ENCODE measurements around the gene AGGF1. TPM values are rescaled to one million over a fixed set of nuclear protein-coding genes. Genes with fewer than 3 reads are reported as not detected.
"Not testable (repeated sequence)": the region's sequence is repeated elsewhere in the genome, so short reads cannot be mapped to it uniquely, and the experiment has no call there.

AGGF1 gene
- total RNA-seq, 1 experiment from 2014 or later, result 23.2 TPM

DNA sequence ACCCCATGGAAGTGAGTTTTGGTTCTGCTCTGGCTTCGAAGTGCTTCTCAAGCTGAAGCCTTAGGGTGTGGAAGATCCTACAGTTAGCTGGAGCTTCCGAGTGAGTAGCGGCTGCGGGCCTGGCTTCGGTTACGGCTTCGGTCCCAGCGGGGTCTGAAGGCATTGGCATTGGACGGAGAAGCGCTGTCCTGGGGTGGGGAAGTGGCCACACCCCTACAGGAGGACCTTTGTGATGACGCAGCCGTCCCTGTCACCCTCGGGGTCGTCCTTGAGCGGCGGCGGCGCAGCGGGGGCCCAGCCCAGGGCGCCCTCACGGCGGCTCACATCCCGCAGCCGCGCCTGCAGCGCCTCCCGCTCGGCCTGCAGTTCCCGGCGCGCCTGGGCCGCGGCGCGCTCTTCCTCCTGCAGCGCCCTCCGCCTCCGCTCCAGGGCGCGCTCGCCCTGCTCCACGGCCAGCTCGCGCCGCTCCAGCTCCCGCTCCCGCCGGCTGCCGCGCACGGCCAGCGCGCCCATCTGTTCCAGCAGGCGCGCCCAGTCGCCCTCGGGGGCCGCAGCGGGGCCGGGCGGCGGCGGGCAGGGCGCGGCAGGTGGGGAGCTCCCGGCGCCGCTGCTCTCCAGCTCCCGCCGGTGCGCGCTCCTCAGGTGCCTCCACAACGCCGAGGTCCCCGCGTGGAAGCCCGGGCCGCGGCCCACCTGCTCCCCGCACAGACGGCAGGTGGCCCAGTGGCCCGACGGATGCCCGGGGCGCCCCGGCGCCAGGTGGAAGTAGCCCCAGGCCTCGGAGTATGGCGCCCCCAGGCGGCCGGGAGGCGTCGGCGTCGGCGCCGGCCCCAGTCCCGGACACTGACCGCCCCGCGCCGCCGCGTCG lies 47.0 kb downstream of the AGGF1 start (continued):
- TF ChIP-seq, protein P1, sequence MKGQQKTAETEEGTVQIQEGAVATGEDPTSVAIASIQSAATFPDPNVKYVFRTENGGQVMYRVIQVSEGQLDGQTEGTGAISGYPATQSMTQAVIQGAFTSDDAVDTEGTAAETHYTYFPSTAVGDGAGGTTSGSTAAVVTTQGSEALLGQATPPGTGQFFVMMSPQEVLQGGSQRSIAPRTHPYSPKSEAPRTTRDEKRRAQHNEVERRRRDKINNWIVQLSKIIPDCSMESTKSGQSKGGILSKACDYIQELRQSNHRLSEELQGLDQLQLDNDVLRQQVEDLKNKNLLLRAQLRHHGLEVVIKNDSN (CRISPR knock-in tag; IDR thresholded peaks at IDR 0.05), result no peak
- TF ChIP-seq JAZF1 (CRISPR knock-in tag; IDR thresholded peaks at IDR 0.05) (no peak), FOXP1 (CRISPR knock-in tag; IDR thresholded peaks at IDR 0.05; ENCODE audit: borderline replicate concordance) (peak; percentile 81; the same call in 1 of the 2 replicates)
- TF ChIP-seq, protein P2, sequence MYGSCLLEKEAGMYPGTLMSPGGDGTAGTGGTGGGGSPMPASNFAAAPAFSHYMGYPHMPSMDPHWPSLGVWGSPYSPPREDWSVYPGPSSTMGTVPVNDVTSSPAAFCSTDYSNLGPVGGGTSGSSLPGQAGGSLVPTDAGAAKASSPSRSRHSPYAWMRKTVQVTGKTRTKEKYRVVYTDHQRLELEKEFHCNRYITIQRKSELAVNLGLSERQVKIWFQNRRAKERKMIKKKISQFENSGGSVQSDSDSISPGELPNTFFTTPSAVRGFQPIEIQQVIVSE (CRISPR knock-in tag; IDR thresholded peaks at IDR 0.05; ENCODE audit: borderline replicate concordance), result no peak
- TF ChIP-seq, protein P3, sequence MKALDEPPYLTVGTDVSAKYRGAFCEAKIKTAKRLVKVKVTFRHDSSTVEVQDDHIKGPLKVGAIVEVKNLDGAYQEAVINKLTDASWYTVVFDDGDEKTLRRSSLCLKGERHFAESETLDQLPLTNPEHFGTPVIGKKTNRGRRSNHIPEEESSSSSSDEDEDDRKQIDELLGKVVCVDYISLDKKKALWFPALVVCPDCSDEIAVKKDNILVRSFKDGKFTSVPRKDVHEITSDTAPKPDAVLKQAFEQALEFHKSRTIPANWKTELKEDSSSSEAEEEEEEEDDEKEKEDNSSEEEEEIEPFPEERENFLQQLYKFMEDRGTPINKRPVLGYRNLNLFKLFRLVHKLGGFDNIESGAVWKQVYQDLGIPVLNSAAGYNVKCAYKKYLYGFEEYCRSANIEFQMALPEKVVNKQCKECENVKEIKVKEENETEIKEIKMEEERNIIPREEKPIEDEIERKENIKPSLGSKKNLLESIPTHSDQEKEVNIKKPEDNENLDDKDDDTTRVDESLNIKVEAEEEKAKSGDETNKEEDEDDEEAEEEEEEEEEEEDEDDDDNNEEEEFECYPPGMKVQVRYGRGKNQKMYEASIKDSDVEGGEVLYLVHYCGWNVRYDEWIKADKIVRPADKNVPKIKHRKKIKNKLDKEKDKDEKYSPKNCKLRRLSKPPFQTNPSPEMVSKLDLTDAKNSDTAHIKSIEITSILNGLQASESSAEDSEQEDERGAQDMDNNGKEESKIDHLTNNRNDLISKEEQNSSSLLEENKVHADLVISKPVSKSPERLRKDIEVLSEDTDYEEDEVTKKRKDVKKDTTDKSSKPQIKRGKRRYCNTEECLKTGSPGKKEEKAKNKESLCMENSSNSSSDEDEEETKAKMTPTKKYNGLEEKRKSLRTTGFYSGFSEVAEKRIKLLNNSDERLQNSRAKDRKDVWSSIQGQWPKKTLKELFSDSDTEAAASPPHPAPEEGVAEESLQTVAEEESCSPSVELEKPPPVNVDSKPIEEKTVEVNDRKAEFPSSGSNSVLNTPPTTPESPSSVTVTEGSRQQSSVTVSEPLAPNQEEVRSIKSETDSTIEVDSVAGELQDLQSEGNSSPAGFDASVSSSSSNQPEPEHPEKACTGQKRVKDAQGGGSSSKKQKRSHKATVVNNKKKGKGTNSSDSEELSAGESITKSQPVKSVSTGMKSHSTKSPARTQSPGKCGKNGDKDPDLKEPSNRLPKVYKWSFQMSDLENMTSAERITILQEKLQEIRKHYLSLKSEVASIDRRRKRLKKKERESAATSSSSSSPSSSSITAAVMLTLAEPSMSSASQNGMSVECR (CRISPR knock-in tag; IDR thresholded peaks at IDR 0.05; ENCODE audit: borderline replicate concordance), result 0 out of 2 replicates have a peak, but pooled peaks have one; percentile 46

DNA sequence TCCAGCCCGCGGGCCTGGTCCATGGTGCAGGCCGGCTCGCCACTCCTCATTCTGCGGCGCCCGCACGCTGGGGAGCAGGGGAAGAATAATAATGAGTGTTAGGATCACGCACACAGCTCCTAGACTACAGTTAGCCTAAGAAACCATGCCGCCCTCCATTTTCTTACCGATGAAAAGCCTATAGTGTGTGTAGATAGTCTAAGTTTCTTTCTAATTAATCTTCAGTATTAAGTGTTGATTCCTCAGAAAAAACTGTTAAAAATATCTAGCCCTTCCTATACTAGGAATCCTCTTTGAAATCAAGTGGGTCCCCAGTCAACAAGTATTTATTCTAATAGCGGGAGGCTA lies 47.6 kb downstream of the AGGF1 start:
- ATAC-seq (no peak), DNase-seq (ENCODE audit: low spot score) (no peak)
- peaks cover 6% of the 10 kb centered on the region for H3K4me1 Mint-ChIP-seq
- ChIA-PET CTCF (interaction anchor here (0.5 to 2.7 kb wide), 15 partner anchors 10 to 945 kb away, joined by 3 to 42 read pairs (median 6); partner anchors contain the start of genes AGGF1, CRHBP and ZBED3), POLR2A (interaction anchor here (1.0 to 1.3 kb wide), 2 partner anchors 8 to 47 kb away, joined by 3 to 6 read pairs; partner anchors contain the start of gene AGGF1)
- H3K4me3 Mint-ChIP-seq, result peak overlapping the region; percentile 64
- no peak overlapping the region for H3K27ac Mint-ChIP-seq
- peaks cover 5% of the 10 kb centered on the region; the same call in 1 of the 2 replicates for H3K36me3 Mint-ChIP-seq
- peaks cover 12% of the 10 kb centered on the region; the same call in 1 of the 2 replicates for H3K27me3 Mint-ChIP-seq (ENCODE audit: low read depth)
- TF ChIP-seq, protein P4, sequence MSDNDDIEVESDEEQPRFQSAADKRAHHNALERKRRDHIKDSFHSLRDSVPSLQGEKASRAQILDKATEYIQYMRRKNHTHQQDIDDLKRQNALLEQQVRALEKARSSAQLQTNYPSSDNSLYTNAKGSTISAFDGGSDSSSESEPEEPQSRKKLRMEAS (CRISPR knock-in tag; IDR thresholded peaks at IDR 0.05), result peak; percentile 5; the same call in 1 of the 2 replicates
- TF ChIP-seq, protein P5, sequence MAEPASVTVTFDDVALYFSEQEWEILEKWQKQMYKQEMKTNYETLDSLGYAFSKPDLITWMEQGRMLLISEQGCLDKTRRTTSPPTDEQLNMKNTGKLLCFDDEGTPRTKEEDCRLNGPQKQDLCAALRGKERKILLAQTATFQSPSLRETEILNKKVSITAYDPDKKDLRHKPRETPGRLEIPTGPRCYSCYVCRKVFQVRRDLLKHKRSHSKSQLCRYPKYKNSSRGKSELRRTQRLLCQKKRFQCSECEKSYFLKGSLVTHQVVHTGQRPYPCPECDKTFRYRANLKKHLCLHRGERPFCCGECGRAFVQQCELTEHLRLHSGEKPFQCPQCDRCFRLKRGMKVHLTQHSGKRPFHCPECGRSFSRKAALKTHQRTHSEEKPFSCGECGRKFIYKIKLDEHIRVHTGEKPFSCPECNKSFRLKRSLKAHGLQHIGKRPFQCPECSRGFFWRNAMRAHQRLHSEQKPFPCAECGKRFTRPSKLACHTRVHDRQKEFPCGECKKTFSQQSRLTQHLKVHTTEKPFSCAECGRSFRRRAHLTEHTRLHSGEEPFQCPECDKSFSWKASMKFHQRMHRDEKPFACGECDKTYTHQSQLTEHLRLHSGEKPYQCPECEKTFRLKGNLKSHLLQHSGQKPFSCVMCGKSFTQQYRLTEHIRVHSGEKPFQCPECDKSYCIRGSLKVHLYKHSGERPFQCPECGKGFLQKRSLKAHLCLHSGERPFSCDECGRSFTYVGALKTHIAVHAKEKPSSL (CRISPR knock-in tag; conservative IDR thresholded peaks at IDR 0.05), result no peak
- TF ChIP-seq ZNF317 (CRISPR knock-in tag; IDR thresholded peaks at IDR 0.05; ENCODE audit: borderline replicate concordance, low read depth) (no peak), ELF4 (CRISPR knock-in tag; IDR thresholded peaks at IDR 0.05; ENCODE audit: low read depth) (no peak)
- TF ChIP-seq, protein P6, sequence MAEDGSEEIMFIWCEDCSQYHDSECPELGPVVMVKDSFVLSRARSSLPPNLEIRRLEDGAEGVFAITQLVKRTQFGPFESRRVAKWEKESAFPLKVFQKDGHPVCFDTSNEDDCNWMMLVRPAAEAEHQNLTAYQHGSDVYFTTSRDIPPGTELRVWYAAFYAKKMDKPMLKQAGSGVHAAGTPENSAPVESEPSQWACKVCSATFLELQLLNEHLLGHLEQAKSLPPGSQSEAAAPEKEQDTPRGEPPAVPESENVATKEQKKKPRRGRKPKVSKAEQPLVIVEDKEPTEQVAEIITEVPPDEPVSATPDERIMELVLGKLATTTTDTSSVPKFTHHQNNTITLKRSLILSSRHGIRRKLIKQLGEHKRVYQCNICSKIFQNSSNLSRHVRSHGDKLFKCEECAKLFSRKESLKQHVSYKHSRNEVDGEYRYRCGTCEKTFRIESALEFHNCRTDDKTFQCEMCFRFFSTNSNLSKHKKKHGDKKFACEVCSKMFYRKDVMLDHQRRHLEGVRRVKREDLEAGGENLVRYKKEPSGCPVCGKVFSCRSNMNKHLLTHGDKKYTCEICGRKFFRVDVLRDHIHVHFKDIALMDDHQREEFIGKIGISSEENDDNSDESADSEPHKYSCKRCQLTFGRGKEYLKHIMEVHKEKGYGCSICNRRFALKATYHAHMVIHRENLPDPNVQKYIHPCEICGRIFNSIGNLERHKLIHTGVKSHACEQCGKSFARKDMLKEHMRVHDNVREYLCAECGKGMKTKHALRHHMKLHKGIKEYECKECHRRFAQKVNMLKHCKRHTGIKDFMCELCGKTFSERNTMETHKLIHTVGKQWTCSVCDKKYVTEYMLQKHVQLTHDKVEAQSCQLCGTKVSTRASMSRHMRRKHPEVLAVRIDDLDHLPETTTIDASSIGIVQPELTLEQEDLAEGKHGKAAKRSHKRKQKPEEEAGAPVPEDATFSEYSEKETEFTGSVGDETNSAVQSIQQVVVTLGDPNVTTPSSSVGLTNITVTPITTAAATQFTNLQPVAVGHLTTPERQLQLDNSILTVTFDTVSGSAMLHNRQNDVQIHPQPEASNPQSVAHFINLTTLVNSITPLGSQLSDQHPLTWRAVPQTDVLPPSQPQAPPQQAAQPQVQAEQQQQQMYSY (CRISPR knock-in tag; IDR thresholded peaks at IDR 0.05), result 0 out of 2 replicates have a peak, but pooled peaks have one; percentile 7
- peaks cover 5% of the 10 kb centered on the region for H3K9me3 Mint-ChIP-seq

DNA sequence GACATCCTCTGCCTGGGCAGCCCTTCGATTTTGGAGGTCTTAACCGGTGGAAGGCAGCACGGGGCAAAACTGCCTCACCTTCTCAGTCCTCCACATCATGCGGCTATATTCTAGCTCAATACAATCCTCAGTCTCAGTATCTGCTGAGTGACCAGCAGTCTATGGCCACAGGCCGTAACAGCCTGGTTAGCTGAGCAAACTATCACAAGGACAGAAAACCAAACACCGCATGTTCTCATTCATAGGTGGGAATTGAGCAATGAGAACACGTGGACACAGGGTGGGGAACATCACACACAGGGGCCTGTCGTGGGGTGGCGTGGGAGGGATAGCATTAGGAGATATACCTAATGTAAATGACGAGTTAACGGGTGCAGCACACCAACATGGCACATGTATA lies 50.3 kb downstream of the AGGF1 start:
- DNase-seq (ENCODE audit: low spot score); ATAC-seq: not testable (repeated sequence)

More for the DNA sequence above, 50.3 kb downstream of the AGGF1 start:
- H3K27ac Mint-ChIP-seq, H3K36me3 Mint-ChIP-seq, POLR2A ChIA-PET, H3K9me3 Mint-ChIP-seq, H3K4me3 Mint-ChIP-seq, CTCF ChIA-PET: not testable (repeated sequence)
- Mint-ChIP-seq H3K4me1 (peaks cover 16% of the 10 kb centered on the region), H3K27me3 (ENCODE audit: low read depth) (peaks cover 12% of the 10 kb centered on the region; the same call in 1 of the 2 replicates)
